GM19099 (cell line): Measurements from ENCODE around the gene NPHP4.

Experiments
- POLR2A ChIP-seq: IDR thresholded peaks from 3 replicates; pipeline ENCODE4 v1.6.1; 2011; ENCODE audit warnings: low read depth; ENCODE audit not compliant: insufficient read length; ENCODE audit errors: extremely low read depth

NPHP4 gene

GRCh38 chr1:5933050-5933449, 59.2 kb downstream of the NPHP4 start:
- no peak for TF ChIP-seq POLR2A

- no peak for TF ChIP-seq POLR2A
Observed at GRCh38 chr1:5928714-5929400, 63.4 kb downstream of the NPHP4 start.

GRCh38 chr1:5927506-5928370, 64.5 kb downstream of the NPHP4 start:
- TF ChIP-seq POLR2A, result no peak

- no peak for TF ChIP-seq POLR2A
Observed at GRCh38 chr1:5926686-5927435, 65.4 kb downstream of the NPHP4 start.

GRCh38 chr1:5921671-5922070, 70.6 kb downstream of the NPHP4 start:
- TF ChIP-seq POLR2A, result no peak

GRCh38 chr1:5921129-5921528, 71.1 kb downstream of the NPHP4 start:
- no peak for TF ChIP-seq POLR2A

- TF ChIP-seq POLR2A, result no peak
Observed at GRCh38 chr1:5920201-5920600, 72.0 kb downstream of the NPHP4 start.

GRCh38 chr1:5918275-5918649, 74.0 kb downstream of the NPHP4 start:
- TF ChIP-seq POLR2A, result no peak

GRCh38 chr1:5917591-5918274, 74.5 kb downstream of the NPHP4 start:
- no peak for TF ChIP-seq POLR2A

GRCh38 chr1:5917281-5917590, 75.0 kb downstream of the NPHP4 start:
- no peak for TF ChIP-seq POLR2A

GRCh38 chr1:5916572-5917280, 75.5 kb downstream of the NPHP4 start:
- no peak for TF ChIP-seq POLR2A

GRCh38 chr1:5915587-5916571, 76.3 kb downstream of the NPHP4 start:
- no peak for TF ChIP-seq POLR2A

GRCh38 chr1:5914676-5915365, 77.4 kb downstream of the NPHP4 start:
- no peak for TF ChIP-seq POLR2A

GRCh38 chr1:5913876-5914275, 78.3 kb downstream of the NPHP4 start:
- TF ChIP-seq POLR2A, result no peak
